ENCODE results near the gene PPM1L. TPM values are rescaled to one million over a fixed set of nuclear protein-coding genes. Genes with fewer than 3 reads are reported as not detected.

PPM1L gene
- total RNA-seq, 2 donors from 2014 or later, result 3.5 to 14.6 TPM

DNA sequence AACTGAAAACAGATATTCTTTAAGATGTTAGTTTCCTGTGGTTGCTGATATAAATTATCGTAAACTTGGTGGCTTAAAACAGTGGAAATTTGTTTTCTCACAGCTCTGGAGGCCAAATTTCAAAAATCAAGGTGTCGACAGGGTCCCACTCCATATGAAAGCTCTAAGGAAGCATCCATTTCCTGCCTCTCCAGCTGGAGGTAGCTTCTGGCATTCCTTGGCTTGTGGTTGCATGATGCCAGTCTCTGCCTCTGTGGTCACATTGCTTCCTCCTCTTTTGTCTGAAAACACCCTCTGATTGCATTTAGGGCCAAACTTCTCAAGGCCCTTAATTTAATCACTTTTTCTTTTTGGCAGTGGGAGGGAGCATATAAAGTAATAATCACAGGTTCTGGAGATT lies 96.8 kb downstream of the PPM1L start:
- H3K27ac Mint-ChIP-seq, result no peak overlapping the region
- no peak for DNase-seq
- H3K9me3 ChIP-seq (ENCODE audit: control insufficient read depth, low read length, poor library complexity, severe bottlenecking), result no peaks in the 10 kb centered on the region

DNA sequence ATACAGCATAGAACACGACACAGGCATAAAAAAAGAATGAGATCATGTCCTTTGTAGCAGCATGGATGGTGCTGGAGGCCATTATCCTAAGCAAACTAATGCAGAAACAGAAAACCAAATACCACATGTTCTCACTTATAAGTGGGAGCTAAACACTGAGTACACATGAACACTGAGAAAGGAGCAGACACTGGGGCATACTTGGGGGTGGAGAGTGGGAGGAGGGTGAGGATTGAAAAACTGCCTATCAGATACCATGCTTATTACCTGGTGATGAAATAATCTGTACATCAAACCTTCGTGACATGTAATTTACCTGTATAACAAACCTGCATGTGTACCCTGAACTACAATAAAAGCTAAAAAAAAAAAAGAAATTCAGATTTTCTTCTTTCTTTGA lies 100.4 kb downstream of the PPM1L start:
- no peaks in the 10 kb centered on the region for H3K36me3 Mint-ChIP-seq (ENCODE audit: low read depth)
- H3K27ac Mint-ChIP-seq, result no peak overlapping the region
- H3K9me3 ChIP-seq (ENCODE audit: control insufficient read depth, low read length, poor library complexity, severe bottlenecking), result no peaks in the 10 kb centered on the region
- no peak overlapping the region for H3K4me3 Mint-ChIP-seq
- H3K27me3 Mint-ChIP-seq, result no peaks in the 10 kb centered on the region
- no peaks in the 10 kb centered on the region for H3K4me1 Mint-ChIP-seq
- ATAC-seq, result no peak
- no peak for DNase-seq

More for the DNA sequence above, 96.8 kb downstream of the PPM1L start:
- H3K4me1 Mint-ChIP-seq, result no peaks in the 10 kb centered on the region
- no peaks in the 10 kb centered on the region for H3K27me3 Mint-ChIP-seq
- no peak for ATAC-seq
- H3K4me3 Mint-ChIP-seq, result no peak overlapping the region
- no peaks in the 10 kb centered on the region for H3K36me3 Mint-ChIP-seq (ENCODE audit: low read depth)

GRCh38 chr3:160857476-160858119 lies 101.6 kb downstream of the PPM1L start:
- H3K36me3 Mint-ChIP-seq (ENCODE audit: low read depth), result no peaks in the 10 kb centered on the region
- no peaks in the 10 kb centered on the region for H3K27me3 Mint-ChIP-seq
- ATAC-seq (no peak), DNase-seq (no peak)
- H3K4me1 Mint-ChIP-seq, result no peaks in the 10 kb centered on the region
- H3K4me3 Mint-ChIP-seq, result no peak overlapping the region
- H3K9me3 ChIP-seq (ENCODE audit: control insufficient read depth, low read length, poor library complexity, severe bottlenecking), result no peaks in the 10 kb centered on the region
- no peak overlapping the region for H3K27ac Mint-ChIP-seq

DNA sequence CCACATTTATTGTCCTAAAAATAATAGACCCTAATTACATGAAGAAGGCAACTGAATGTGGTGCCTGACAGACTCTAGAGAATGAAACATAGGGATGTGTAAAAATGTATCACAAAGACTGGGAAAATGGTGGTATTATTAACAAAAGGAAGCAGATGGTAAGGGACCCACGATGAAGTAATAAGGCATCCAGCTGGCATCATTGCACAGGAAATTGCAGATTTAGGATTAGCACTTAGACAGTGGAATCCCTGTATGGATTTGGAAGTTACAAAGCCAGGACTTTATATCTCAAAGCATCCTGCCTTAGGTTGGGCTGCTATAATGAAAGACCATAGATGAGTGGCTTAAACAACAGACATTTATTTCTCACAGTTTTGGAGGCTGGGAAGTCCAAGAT lies 104.3 kb downstream of the PPM1L start:
- Mint-ChIP-seq H3K36me3 (ENCODE audit: low read depth) (no peaks in the 10 kb centered on the region), H3K27me3 (no peaks in the 10 kb centered on the region), H3K27ac (no peak overlapping the region), H3K4me1 (no peaks in the 10 kb centered on the region), H3K4me3 (no peak overlapping the region)
- H3K9me3 ChIP-seq (ENCODE audit: control insufficient read depth, low read length, poor library complexity, severe bottlenecking), result no peaks in the 10 kb centered on the region
- ATAC-seq (no peak), DNase-seq (no peak)

DNA sequence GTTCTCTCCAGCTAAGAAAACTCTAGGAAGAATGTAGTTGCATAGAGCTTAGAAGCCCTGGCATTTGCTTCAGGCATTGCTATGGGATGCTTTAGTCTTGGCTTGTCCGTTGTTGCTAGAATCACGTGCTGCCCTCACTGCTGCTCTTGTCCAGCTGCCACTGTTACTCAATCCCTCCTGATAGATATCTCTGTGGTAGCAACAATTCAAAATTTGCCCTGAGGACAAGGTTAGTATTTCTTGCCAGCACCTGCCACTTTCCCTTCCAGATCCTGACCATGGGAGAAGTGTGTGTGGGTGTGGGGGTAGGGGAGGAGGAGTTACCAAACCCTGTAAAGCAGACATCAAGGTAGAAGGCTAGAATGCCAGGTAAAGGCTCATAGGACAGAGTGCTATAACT lies 113.8 kb downstream of the PPM1L start:
- H3K27ac Mint-ChIP-seq, result no peak overlapping the region
- DNase-seq (no peak), ATAC-seq (no peak)
- H3K9me3 ChIP-seq (ENCODE audit: control insufficient read depth, low read length, poor library complexity, severe bottlenecking), result no peaks in the 10 kb centered on the region
- H3K4me3 Mint-ChIP-seq, result no peak overlapping the region
- peaks cover 7% of the 10 kb centered on the region for H3K27me3 Mint-ChIP-seq
- H3K4me1 Mint-ChIP-seq, result peaks cover 2% of the 10 kb centered on the region
- no peaks in the 10 kb centered on the region for H3K36me3 Mint-ChIP-seq (ENCODE audit: low read depth)

DNA sequence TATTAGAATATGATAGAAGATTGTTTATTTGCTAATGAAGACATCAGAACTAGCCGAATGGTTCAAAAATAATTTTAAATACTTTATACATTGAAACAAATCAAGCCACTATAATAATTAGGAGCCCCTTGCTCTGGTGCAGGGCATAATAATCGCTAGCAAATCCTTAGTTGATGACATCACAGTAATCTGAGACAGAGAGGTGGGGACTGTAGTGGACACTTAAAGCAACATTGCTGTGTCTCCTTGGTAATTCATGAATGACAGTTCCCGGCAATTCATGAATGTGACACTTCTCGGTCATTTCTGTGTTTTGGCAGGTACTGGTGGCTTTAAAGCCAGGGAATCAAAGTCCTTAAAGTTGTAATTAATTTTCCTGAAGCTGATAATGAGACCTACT lies 114.3 kb downstream of the PPM1L start:
- no peaks in the 10 kb centered on the region for H3K9me3 ChIP-seq (ENCODE audit: control insufficient read depth, low read length, poor library complexity, severe bottlenecking)
- Mint-ChIP-seq H3K27me3 (peaks cover 7% of the 10 kb centered on the region), H3K36me3 (ENCODE audit: low read depth) (no peaks in the 10 kb centered on the region), H3K4me3 (no peak overlapping the region), H3K27ac (no peak overlapping the region), H3K4me1 (peaks cover 2% of the 10 kb centered on the region)
- no peak for ATAC-seq
- no peak for DNase-seq

DNA sequence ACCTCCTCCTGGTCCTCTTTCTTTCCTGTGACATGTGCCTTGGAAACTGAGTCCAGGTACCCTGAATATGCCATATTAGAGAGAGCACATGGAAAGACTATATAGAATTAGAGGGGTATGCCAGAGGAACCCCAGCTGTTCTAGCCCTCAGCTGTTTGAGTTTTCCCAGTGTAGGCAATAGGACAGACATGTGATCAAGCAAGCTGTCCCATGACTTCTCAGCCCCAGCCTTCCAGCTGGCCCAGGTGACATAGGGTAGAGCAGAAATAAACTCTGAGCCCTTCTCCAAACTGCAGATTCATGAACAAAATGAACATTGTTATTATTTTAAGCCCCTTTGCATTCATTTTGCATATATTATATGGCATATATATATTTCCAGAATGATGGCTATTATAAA lies 118.7 kb downstream of the PPM1L start:
- no peak for DNase-seq
- H3K4me1 Mint-ChIP-seq, result peaks cover 2% of the 10 kb centered on the region
- no peak for ATAC-seq
- no peak overlapping the region for H3K4me3 Mint-ChIP-seq
- peaks cover 2% of the 10 kb centered on the region for H3K9me3 ChIP-seq (ENCODE audit: control insufficient read depth, low read length, poor library complexity, severe bottlenecking)
- H3K36me3 Mint-ChIP-seq (ENCODE audit: low read depth), result peaks cover 2% of the 10 kb centered on the region
- peaks cover 4% of the 10 kb centered on the region for H3K27me3 Mint-ChIP-seq
- H3K27ac Mint-ChIP-seq, result no peak overlapping the region

- ATAC-seq (no peak), DNase-seq (no peak)
- Mint-ChIP-seq H3K4me1 (no peaks in the 10 kb centered on the region), H3K27me3 (no peaks in the 10 kb centered on the region), H3K36me3 (ENCODE audit: low read depth) (peaks cover 2% of the 10 kb centered on the region), H3K4me3 (no peak overlapping the region), H3K27ac (no peak overlapping the region)
- peaks cover 2% of the 10 kb centered on the region for H3K9me3 ChIP-seq (ENCODE audit: control insufficient read depth, low read length, poor library complexity, severe bottlenecking)
Observed at GRCh38 chr3:160876643-160877042, 120.6 kb downstream of the PPM1L start.

GRCh38 chr3:160879859-160880258 lies 123.8 kb downstream of the PPM1L start:
- Mint-ChIP-seq H3K27ac (no peak overlapping the region), H3K36me3 (ENCODE audit: low read depth) (peaks cover 2% of the 10 kb centered on the region), H3K27me3 (no peaks in the 10 kb centered on the region), H3K4me1 (no peaks in the 10 kb centered on the region), H3K4me3 (no peak overlapping the region)
- peaks cover 2% of the 10 kb centered on the region for H3K9me3 ChIP-seq (ENCODE audit: control insufficient read depth, low read length, poor library complexity, severe bottlenecking)
- DNase-seq (no peak), ATAC-seq (no peak)

DNA sequence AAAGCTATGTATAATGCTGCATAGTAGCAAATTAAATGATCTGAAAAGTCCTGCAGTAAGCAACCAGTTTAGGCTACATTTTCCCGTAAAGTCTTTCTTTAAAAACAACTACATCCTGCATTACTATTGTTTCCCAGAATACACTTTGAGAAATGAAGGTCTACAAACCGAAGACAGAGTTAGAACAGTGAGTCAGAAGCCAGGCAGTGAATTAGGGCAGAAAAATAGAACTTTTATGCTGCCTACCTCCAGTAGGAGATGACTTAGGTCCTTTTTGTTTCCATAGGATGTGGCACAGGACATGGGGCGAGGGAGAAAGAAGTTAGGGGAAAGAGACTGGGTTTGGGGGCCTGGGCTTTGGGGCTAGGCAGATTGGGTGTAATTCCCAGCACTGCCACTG lies 127.3 kb downstream of the PPM1L start:
- H3K4me3 Mint-ChIP-seq, result no peak overlapping the region
- H3K9me3 ChIP-seq (ENCODE audit: control insufficient read depth, low read length, poor library complexity, severe bottlenecking), result no peaks in the 10 kb centered on the region
- no peaks in the 10 kb centered on the region for H3K36me3 Mint-ChIP-seq (ENCODE audit: low read depth)
- no peak overlapping the region for H3K27ac Mint-ChIP-seq
- no peak for DNase-seq
- ATAC-seq, result no peak
- no peaks in the 10 kb centered on the region for H3K4me1 Mint-ChIP-seq
- no peaks in the 10 kb centered on the region for H3K27me3 Mint-ChIP-seq

- no peak for DNase-seq
- Mint-ChIP-seq H3K4me1 (no peaks in the 10 kb centered on the region), H3K4me3 (no peak overlapping the region), H3K36me3 (ENCODE audit: low read depth) (no peaks in the 10 kb centered on the region), H3K27ac (no peak overlapping the region), H3K27me3 (no peaks in the 10 kb centered on the region)
- ATAC-seq, result no peak
- H3K9me3 ChIP-seq (ENCODE audit: control insufficient read depth, low read length, poor library complexity, severe bottlenecking), result no peaks in the 10 kb centered on the region
Observed at GRCh38 chr3:160885791-160886286, 129.8 kb downstream of the PPM1L start.

DNA sequence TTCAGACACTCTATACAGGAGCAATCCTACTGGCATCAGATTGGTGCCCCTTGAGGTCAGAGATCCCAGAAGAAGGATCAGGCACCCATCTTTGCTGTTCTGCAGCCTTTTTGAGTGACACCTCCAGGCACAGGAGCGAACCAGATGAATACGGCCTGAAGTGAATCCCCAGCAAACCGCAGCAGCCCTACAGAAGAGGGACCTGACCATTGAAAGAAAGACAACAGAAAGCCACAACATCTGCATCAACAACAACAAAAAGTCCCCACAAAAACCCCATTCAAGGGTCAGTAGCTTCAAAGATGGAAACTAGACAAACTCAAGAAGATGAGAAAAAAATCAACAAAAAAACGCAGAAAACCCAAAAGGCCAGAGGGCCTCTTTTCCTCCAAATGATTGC lies 130.4 kb downstream of the PPM1L start:
- Mint-ChIP-seq H3K27me3 (no peaks in the 10 kb centered on the region), H3K4me1 (no peaks in the 10 kb centered on the region), H3K4me3 (no peak overlapping the region), H3K27ac (no peak overlapping the region), H3K36me3 (ENCODE audit: low read depth) (no peaks in the 10 kb centered on the region)
- DNase-seq (no peak), ATAC-seq (no peak)
- no peaks in the 10 kb centered on the region for H3K9me3 ChIP-seq (ENCODE audit: control insufficient read depth, low read length, poor library complexity, severe bottlenecking)

GRCh38 chr3:160893207-160893606 lies 137.2 kb downstream of the PPM1L start:
- Mint-ChIP-seq H3K4me1 (no peaks in the 10 kb centered on the region), H3K27me3 (no peaks in the 10 kb centered on the region), H3K36me3 (ENCODE audit: low read depth) (no peaks in the 10 kb centered on the region), H3K27ac (no peak overlapping the region), H3K4me3 (no peak overlapping the region)
- DNase-seq (no peak), ATAC-seq (no peak)
- no peaks in the 10 kb centered on the region for H3K9me3 ChIP-seq (ENCODE audit: control insufficient read depth, low read length, poor library complexity, severe bottlenecking)

- no peaks in the 10 kb centered on the region for H3K9me3 ChIP-seq (ENCODE audit: control insufficient read depth, low read length, poor library complexity, severe bottlenecking)
- H3K36me3 Mint-ChIP-seq (ENCODE audit: low read depth), result no peaks in the 10 kb centered on the region
- DNase-seq, result no peak
- H3K27me3 Mint-ChIP-seq, result no peaks in the 10 kb centered on the region
- H3K4me1 Mint-ChIP-seq, result no peaks in the 10 kb centered on the region
- no peak overlapping the region for H3K27ac Mint-ChIP-seq
- H3K4me3 Mint-ChIP-seq, result no peak overlapping the region
- ATAC-seq, result no peak
Observed at GRCh38 chr3:160904691-160905090, 148.7 kb downstream of the PPM1L start.
